NT2/D1 (cell line): Measurements from ENCODE around the gene ITGAE.

Experiments used
- DNase-seq: peaks from one replicate; pipeline ENCODE4 v3.0.0-alpha.2; 2011; ENCODE audit warnings: low read depth, low spot score
- H3K27me3 ChIP-seq: 2 replicates; pipeline ENCODE4 v1.6.0; 2011; ENCODE audit warnings: mild to moderate bottlenecking; ENCODE audit not compliant: insufficient read length, insufficient read depth
- H3K36me3 ChIP-seq: 2 replicates; pipeline ENCODE4 v1.6.1; 2011; ENCODE audit warnings: mild to moderate bottlenecking, low read length, mixed read lengths; ENCODE audit not compliant: insufficient read depth, insufficient read length
- H3K4me1 ChIP-seq: 2 replicates; pipeline ENCODE4 v1.5.1; 2011; ENCODE audit not compliant: insufficient read depth, insufficient read length
- H3K4me3 ChIP-seq: 2 replicates; pipeline ENCODE4 v1.5.1; 2011; ENCODE audit warnings: low read depth; ENCODE audit not compliant: insufficient read length
- H3K9ac ChIP-seq: 2 replicates; pipeline ENCODE4 v1.6.0; 2011; ENCODE audit warnings: low read depth; ENCODE audit not compliant: insufficient read length
- H3K9me3 ChIP-seq: 2 replicates; pipeline ENCODE4 v1.5.1; 2011; ENCODE audit warnings: mild to moderate bottlenecking, low read length; ENCODE audit not compliant: insufficient read depth
- SUZ12 ChIP-seq: IDR thresholded peaks from 2 replicates; pipeline ENCODE4 v1.6.1; 2011; ENCODE audit not compliant: insufficient read length, insufficient read depth; ENCODE audit errors: extremely low read depth
- YY1 ChIP-seq: IDR thresholded peaks from 2 replicates; pipeline ENCODE4 v1.6.1; 2011; ENCODE audit not compliant: insufficient read length, insufficient read depth
- ZNF274 ChIP-seq: IDR thresholded peaks from 2 replicates; pipeline ENCODE4 v1.6.1; 2011; ENCODE audit warnings: mild to moderate bottlenecking, low read depth, low read length

Gene ITGAE

DNA sequence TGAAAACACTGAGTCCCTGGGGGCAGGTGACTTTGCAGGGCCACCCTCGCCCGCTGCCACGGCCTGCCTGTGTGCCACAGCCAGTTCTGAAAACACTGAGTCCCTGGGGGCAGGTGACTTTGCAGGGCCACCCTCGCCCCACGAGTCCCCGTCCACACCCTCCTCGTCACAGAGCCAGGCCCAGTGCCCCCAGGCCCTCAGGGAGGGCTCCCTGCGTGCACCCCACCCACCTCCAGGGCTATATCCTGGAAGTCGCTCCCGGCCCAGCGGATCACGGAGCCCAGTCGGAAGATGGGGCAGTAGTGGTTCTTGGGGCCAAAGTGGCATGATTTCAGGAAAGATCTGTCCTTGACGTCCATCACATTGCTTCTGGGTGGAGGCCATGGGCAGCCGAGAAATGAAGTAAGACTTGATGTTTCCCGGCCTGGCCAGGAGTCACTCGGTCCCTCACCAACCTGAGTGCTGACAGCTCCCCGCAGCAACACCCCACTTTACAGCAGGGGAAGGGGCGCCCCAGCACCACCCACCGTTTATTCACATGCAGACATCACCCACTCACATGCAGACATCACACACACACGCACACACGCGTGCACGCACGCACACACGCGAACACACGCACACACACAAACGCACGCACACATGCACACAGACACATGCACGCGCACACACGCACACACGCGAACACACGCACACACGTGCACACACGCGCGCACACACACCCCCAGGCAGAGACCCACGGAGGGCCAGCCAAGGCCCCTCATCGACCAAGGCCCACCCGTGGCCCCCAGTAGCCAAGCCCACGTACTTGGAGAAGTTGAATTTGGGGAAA lies 111.5 kb downstream of the ITGAE start:
- no peak for DNase-seq
- no peak overlapping the region for H3K9ac ChIP-seq
- no peaks in the 10 kb centered on the region for H3K36me3 ChIP-seq
- TF ChIP-seq YY1, result no peak
- no peak for TF ChIP-seq ZNF274
- TF ChIP-seq SUZ12, result no peak
- H3K27me3 ChIP-seq, result peaks cover 8% of the 10 kb centered on the region
- H3K9me3 ChIP-seq, result no peaks in the 10 kb centered on the region
- peaks cover 18% of the 10 kb centered on the region for H3K4me1 ChIP-seq
- no peak overlapping the region for H3K4me3 ChIP-seq

DNA sequence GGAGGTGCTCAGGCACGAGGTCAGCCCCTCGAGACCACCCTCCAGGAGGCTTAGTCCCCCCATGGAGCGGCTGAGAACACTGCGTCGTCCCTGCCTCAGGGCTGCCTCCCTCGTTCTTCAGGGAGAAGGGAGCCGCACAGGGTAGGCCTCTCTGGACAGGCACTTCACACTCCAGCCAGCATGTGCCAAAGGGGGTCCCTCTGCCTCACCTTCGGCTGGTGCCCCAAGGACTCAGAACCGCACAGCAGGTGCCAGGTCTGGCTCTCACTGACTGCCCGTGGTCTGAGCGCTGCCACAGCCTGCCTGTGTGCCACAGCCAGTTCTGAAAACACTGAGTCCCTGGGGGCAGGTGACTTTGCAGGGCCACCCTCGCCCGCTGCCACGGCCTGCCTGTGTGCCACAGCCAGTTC lies 112.1 kb downstream of the ITGAE start:
- peaks cover 2% of the 10 kb centered on the region for H3K27me3 ChIP-seq
- no peak overlapping the region for H3K4me3 ChIP-seq
- no peaks in the 10 kb centered on the region for H3K9me3 ChIP-seq
- TF ChIP-seq YY1 (no peak), SUZ12 (no peak), ZNF274 (no peak)
- peaks cover 18% of the 10 kb centered on the region for H3K4me1 ChIP-seq
- no peak for DNase-seq
- no peak overlapping the region for H3K9ac ChIP-seq
- no peaks in the 10 kb centered on the region for H3K36me3 ChIP-seq

GRCh38 chr17:3688027-3688553 lies 112.9 kb downstream of the ITGAE start:
- peak overlapping the region; percentile 21 for H3K9ac ChIP-seq
- H3K4me1 ChIP-seq, result peaks cover 18% of the 10 kb centered on the region
- no peaks in the 10 kb centered on the region for H3K9me3 ChIP-seq
- no peak for DNase-seq
- no peaks in the 10 kb centered on the region for H3K36me3 ChIP-seq
- H3K4me3 ChIP-seq, result no peak overlapping the region
- no peak for TF ChIP-seq YY1
- TF ChIP-seq ZNF274, result no peak
- no peak for TF ChIP-seq SUZ12
- H3K27me3 ChIP-seq, result no peaks in the 10 kb centered on the region

DNA sequence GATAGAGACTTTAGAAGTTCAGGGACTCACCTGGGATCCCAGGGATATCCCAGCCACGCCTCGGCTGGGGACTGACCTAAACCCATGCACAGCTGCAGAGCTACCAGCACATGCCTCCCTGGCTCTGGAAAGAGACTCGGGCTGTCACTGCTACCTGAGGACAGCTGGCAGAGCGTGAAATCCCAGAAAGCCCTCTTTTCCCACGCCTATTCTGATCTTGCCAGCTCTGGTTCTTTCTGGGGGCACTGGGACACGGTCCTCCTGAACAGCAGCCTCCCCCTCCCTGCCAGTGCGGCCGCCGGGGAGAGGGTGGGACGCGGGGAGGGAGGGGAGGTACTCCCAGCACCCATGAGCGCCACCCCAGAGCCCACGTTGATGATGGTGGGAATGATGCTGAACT lies 115.8 kb downstream of the ITGAE start:
- no peak for DNase-seq
- H3K4me1 ChIP-seq, result peaks cover 16% of the 10 kb centered on the region
- no peak for TF ChIP-seq SUZ12
- no peak for TF ChIP-seq YY1
- no peak for TF ChIP-seq ZNF274
- H3K9ac ChIP-seq, result no peak overlapping the region
- no peaks in the 10 kb centered on the region for H3K36me3 ChIP-seq
- no peaks in the 10 kb centered on the region for H3K9me3 ChIP-seq
- no peaks in the 10 kb centered on the region for H3K27me3 ChIP-seq
- no peak overlapping the region for H3K4me3 ChIP-seq

- DNase-seq, result no peak
- no peaks in the 10 kb centered on the region for H3K9me3 ChIP-seq
- peaks cover 11% of the 10 kb centered on the region for H3K4me1 ChIP-seq
- no peak overlapping the region for H3K4me3 ChIP-seq
- no peaks in the 10 kb centered on the region for H3K27me3 ChIP-seq
- H3K36me3 ChIP-seq, result no peaks in the 10 kb centered on the region
- H3K9ac ChIP-seq, result no peak overlapping the region
- TF ChIP-seq ZNF274 (no peak), SUZ12 (no peak), YY1 (no peak)
These were observed 117.9 kb downstream of the ITGAE start for GRCh38 chr17:3683054-3683511.

GRCh38 chr17:3682033-3682432 lies 119.0 kb downstream of the ITGAE start:
- DNase-seq, result no peak
- H3K9me3 ChIP-seq, result no peaks in the 10 kb centered on the region
- TF ChIP-seq ZNF274 (no peak), SUZ12 (no peak), YY1 (no peak)
- H3K9ac ChIP-seq, result no peak overlapping the region
- peaks cover 10% of the 10 kb centered on the region for H3K4me1 ChIP-seq
- no peaks in the 10 kb centered on the region for H3K27me3 ChIP-seq
- H3K36me3 ChIP-seq, result no peaks in the 10 kb centered on the region
- no peak overlapping the region for H3K4me3 ChIP-seq

DNA sequence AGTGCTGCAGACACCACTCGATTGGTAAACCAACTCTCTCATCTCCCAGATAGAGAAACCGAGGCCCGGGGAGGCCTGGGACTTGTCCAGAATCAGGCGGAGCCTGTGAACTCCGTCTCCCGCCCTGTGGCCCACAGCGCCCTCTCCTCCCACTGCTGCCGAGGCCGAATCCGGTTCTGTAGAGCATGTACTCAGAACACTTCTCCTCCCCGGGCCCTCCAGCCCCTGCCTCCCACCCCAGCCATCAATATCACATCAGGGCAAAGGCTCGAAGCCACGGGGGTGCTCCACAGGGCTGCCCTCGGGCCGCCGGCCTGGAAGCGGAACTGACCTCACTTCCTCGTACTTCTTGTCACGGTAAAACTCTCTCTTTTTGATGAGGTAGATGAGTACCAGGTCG lies 119.4 kb downstream of the ITGAE start:
- no peak overlapping the region for H3K4me3 ChIP-seq
- no peak for TF ChIP-seq ZNF274
- no peak for TF ChIP-seq YY1
- TF ChIP-seq SUZ12, result no peak
- no peaks in the 10 kb centered on the region for H3K27me3 ChIP-seq
- no peak for DNase-seq
- no peaks in the 10 kb centered on the region for H3K9me3 ChIP-seq
- H3K36me3 ChIP-seq, result no peaks in the 10 kb centered on the region
- H3K4me1 ChIP-seq, result peaks cover 10% of the 10 kb centered on the region
- H3K9ac ChIP-seq, result no peak overlapping the region
